IPS-20b (cell line): ENCODE results near the gene FRY.

ENCODE experiments used
- H3K27ac ChIP-seq: one replicate; pipeline ENCODE4 v1.5.1; 2013; ENCODE audit warnings: low read length
- H3K27me3 ChIP-seq: 2 replicates; pipeline ENCODE4 v1.6.1; 2013; ENCODE audit warnings: mild to moderate bottlenecking, low read length, inconsistent platforms; ENCODE audit not compliant: insufficient read depth
- H3K36me3 ChIP-seq: 2 replicates; pipeline ENCODE4 v1.6.1; 2013; ENCODE audit warnings: low read depth, mild to moderate bottlenecking, inconsistent platforms, low read length, moderate library complexity; ENCODE audit not compliant: insufficient read depth
- H3K4me1 ChIP-seq: 2 replicates; pipeline ENCODE4 v1.6.1; 2013; ENCODE audit warnings: mild to moderate bottlenecking, control low read depth, inconsistent platforms, low read length, moderate library complexity; ENCODE audit not compliant: insufficient read depth
- H3K4me3 ChIP-seq: 2 replicates; pipeline ENCODE4 v1.5.1; 2013; ENCODE audit warnings: mild to moderate bottlenecking, low read length, inconsistent platforms
- H3K9ac ChIP-seq: 2 replicates; pipeline ENCODE4 v1.6.1; 2013; ENCODE audit warnings: low read depth, mild to moderate bottlenecking, inconsistent platforms, low read length, moderate library complexity
- H3K9me3 ChIP-seq: 2 replicates; pipeline ENCODE4 v1.6.1; 2013; ENCODE audit warnings: mild to moderate bottlenecking, low read depth, low read length, inconsistent platforms; ENCODE audit not compliant: insufficient read depth

The FRY gene

GRCh38 chr13:32067149-32067961, 35.8 kb downstream of the FRY start:
- no peaks in the 10 kb centered on the region for H3K9me3 ChIP-seq
- H3K27me3 ChIP-seq: no peaks in the 10 kb centered on the region
- no peak overlapping the region for H3K4me3 ChIP-seq
- H3K36me3 ChIP-seq: no peaks in the 10 kb centered on the region
- peaks cover 4% of the 10 kb centered on the region; the same call in 1 of the 2 replicates for H3K4me1 ChIP-seq
- no peak overlapping the region for H3K9ac ChIP-seq
- no peak overlapping the region for H3K27ac ChIP-seq

DNA sequence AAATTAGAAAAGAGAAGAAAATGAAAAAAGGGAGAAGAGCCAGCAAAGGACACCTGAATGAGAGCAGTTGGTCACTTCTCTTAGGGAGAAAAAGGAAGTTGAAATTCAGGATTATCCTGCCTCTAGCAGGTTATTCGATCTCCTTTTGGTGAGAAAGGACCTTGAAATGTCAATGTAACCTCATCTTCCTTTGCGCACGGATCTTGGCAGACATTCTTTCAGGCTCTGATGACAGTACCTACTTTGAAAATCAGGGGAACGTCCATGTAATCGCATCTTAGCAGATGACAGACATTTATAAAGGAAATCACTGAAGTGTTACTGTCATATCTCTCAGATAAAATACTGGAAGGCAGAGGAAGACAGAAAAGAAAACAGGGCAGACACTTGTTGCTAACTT, 36.7 kb downstream of the FRY start:
- no peaks in the 10 kb centered on the region for H3K36me3 ChIP-seq
- peaks cover 4% of the 10 kb centered on the region; the same call in 1 of the 2 replicates for H3K4me1 ChIP-seq
- H3K9me3 ChIP-seq: no peaks in the 10 kb centered on the region
- H3K4me3 ChIP-seq: no peak overlapping the region
- no peak overlapping the region for H3K9ac ChIP-seq
- no peak overlapping the region for H3K27ac ChIP-seq
- H3K27me3 ChIP-seq: no peaks in the 10 kb centered on the region

DNA sequence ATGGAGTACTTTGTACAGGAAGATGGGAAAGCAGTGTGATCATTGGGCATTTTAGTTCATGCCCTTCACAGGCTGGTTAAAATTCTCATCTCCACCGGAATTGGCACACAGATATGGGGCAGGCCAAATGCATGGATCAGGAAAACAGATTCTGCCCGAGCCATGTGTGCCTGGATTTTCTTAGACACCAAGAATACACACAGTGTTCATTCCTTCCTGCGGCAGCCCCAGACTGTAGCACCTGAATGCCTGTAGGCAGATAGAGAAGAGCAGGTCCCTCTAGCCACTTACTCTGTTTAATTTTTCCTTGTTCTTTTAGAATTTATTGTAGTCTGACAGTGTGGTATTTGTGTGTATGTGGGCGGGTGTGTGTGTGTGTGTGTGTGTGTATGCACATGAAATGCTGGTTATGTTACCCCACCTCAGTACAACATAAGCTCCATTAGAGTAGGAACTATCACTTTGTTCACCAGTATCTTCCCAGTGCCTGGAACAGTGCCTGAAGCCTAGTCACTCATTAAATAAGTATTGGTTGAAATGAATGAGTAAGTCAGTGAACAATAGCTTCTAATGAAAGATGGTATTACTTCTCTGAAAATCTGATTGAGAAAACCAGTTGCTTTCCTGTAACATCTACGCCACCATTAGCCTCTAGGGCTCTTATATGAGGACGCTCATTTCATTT, 41.7 kb downstream of the FRY start:
- Histone ChIP-seq H3K36me3 (no peaks in the 10 kb centered on the region), H3K9ac (no peak overlapping the region), H3K4me3 (no peak overlapping the region), H3K27ac (no peak overlapping the region), H3K4me1 (peaks cover 5% of the 10 kb centered on the region; the same call in 1 of the 2 replicates), H3K9me3 (no peaks in the 10 kb centered on the region), H3K27me3 (no peaks in the 10 kb centered on the region)

GRCh38 chr13:32075170-32075851, 43.7 kb downstream of the FRY start:
- Histone ChIP-seq H3K36me3 (no peaks in the 10 kb centered on the region), H3K9ac (no peak overlapping the region), H3K4me3 (no peak overlapping the region), H3K27me3 (no peaks in the 10 kb centered on the region), H3K27ac (no peak overlapping the region), H3K9me3 (no peaks in the 10 kb centered on the region), H3K4me1 (peaks cover 5% of the 10 kb centered on the region; the same call in 1 of the 2 replicates)

GRCh38 chr13:32079587-32079986, 48.0 kb downstream of the FRY start:
- Histone ChIP-seq H3K4me3 (no peak overlapping the region), H3K4me1 (peaks cover 4% of the 10 kb centered on the region; the same call in 1 of the 2 replicates), H3K9me3 (no peaks in the 10 kb centered on the region), H3K27ac (no peak overlapping the region), H3K9ac (no peak overlapping the region), H3K27me3 (no peaks in the 10 kb centered on the region), H3K36me3 (no peaks in the 10 kb centered on the region)

DNA sequence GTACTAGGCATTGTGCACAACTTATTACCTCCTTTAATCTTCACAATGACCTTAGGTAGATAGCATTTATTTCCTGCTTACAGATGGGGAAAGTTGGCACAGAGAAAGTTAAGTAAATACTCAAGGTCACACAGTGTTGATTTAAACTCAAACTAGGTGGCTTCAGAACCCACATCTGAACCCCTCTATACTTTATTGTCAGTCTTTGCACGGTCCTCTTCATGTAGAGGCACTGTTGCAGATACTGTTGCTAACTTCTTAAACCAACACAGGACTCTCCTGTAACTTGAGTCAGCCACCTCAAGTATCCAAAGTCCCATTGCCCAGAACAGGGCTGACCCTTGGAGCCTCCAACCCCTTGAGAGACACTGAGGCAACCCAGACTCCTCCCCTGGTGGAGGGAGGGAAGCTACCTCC, 48.8 kb downstream of the FRY start:
- Histone ChIP-seq H3K36me3 (no peaks in the 10 kb centered on the region), H3K9me3 (no peaks in the 10 kb centered on the region), H3K27me3 (no peaks in the 10 kb centered on the region), H3K9ac (no peak overlapping the region), H3K4me1 (peaks cover 2% of the 10 kb centered on the region; the same call in 1 of the 2 replicates), H3K4me3 (no peak overlapping the region), H3K27ac (no peak overlapping the region)

GRCh38 chr13:32081591-32081990, 50.0 kb downstream of the FRY start:
- H3K27me3 ChIP-seq: no peaks in the 10 kb centered on the region

GRCh38 chr13:32086366-32086765, 54.8 kb downstream of the FRY start:
- no peak overlapping the region for H3K4me3 ChIP-seq
- H3K36me3 ChIP-seq: no peaks in the 10 kb centered on the region
- no peak overlapping the region for H3K27ac ChIP-seq
- no peaks in the 10 kb centered on the region for H3K27me3 ChIP-seq
- peaks cover 16% of the 10 kb centered on the region for H3K4me1 ChIP-seq
- H3K9ac ChIP-seq: no peak overlapping the region
- H3K9me3 ChIP-seq: no peaks in the 10 kb centered on the region

More at GRCh38 chr13:32081591-32081990, 50.0 kb downstream of the FRY start:
- Histone ChIP-seq H3K27ac (no peak overlapping the region), H3K4me1 (peaks cover 2% of the 10 kb centered on the region; the same call in 1 of the 2 replicates), H3K4me3 (no peak overlapping the region), H3K9ac (no peak overlapping the region), H3K9me3 (no peaks in the 10 kb centered on the region), H3K36me3 (no peaks in the 10 kb centered on the region)

GRCh38 chr13:32086791-32087441, 55.3 kb downstream of the FRY start:
- Histone ChIP-seq H3K27ac (no peak overlapping the region), H3K36me3 (no peaks in the 10 kb centered on the region), H3K9ac (no peak overlapping the region), H3K4me1 (peaks cover 16% of the 10 kb centered on the region), H3K27me3 (no peaks in the 10 kb centered on the region), H3K4me3 (no peak overlapping the region), H3K9me3 (no peaks in the 10 kb centered on the region)

- no peaks in the 10 kb centered on the region for H3K9me3 ChIP-seq
- H3K9ac ChIP-seq: no peak overlapping the region
- H3K36me3 ChIP-seq: no peaks in the 10 kb centered on the region
- no peak overlapping the region for H3K4me3 ChIP-seq
- no peak overlapping the region for H3K27ac ChIP-seq
- peaks cover 16% of the 10 kb centered on the region; the same call in 1 of the 2 replicates for H3K4me1 ChIP-seq
- no peaks in the 10 kb centered on the region for H3K27me3 ChIP-seq
These were observed 56.6 kb downstream of the FRY start for GRCh38 chr13:32087955-32088747.

GRCh38 chr13:32092496-32092895, 60.9 kb downstream of the FRY start:
- Histone ChIP-seq H3K9me3 (no peaks in the 10 kb centered on the region), H3K27ac (no peak overlapping the region), H3K4me1 (peaks cover 16% of the 10 kb centered on the region; the same call in 1 of the 2 replicates), H3K36me3 (no peaks in the 10 kb centered on the region), H3K27me3 (no peaks in the 10 kb centered on the region), H3K4me3 (no peak overlapping the region), H3K9ac (no peak overlapping the region)
